ENCODE data around the gene KCNIP4. TPM values are rescaled to one million over a fixed set of nuclear protein-coding genes. Genes with fewer than 3 reads are reported as not detected.

Gene KCNIP4
- total and polyA plus RNA-seq, 2 of the 8 experiments (the other 6 are each of a cell fraction or from before 2014, with no cell fraction given) = 0.06 TPM; not detected in 1

- no peak overlapping the region for H2BK15ac ChIP-seq (ENCODE audit: low read length)
- H3K14ac ChIP-seq (ENCODE audit: insufficient read length) = no peak overlapping the region
- H3K79me2 ChIP-seq (ENCODE audit: control insufficient read depth in 1 of 2, insufficient read depth in 2 of 2, low read length in 2 of 2) = no peaks in the 10 kb centered on the region
- no peak overlapping the region for H3K4me3 ChIP-seq (ENCODE audit: extremely low read depth in 1 of 4, insufficient read depth in 2 of 4, low read depth in 3 of 4, low read length in 4 of 4)
- no peaks in the 10 kb centered on the region for H4K20me1 ChIP-seq (replicated peaks in 1 of 2; ENCODE audit: control insufficient read depth in 1 of 2, insufficient read depth in 2 of 2, low read length in 2 of 2)
- no peak overlapping the region for H2AK5ac ChIP-seq (ENCODE audit: low read depth, low read length)
- no peak for DNase-seq (ENCODE audit: low read depth in 1 of 2, low spot score in 2 of 2)
- no peaks in the 10 kb centered on the region for H3K36me3 ChIP-seq (ENCODE audit: control insufficient read depth in 2 of 4, insufficient read depth in 4 of 4, low read length in 3 of 4)
- no peak overlapping the region for H3K27ac ChIP-seq (ENCODE audit: low read depth, low read length)
- H4K91ac ChIP-seq (replicated peaks; ENCODE audit: insufficient read length, low read length) = no peak overlapping the region
- no peak overlapping the region for H4K5ac ChIP-seq (ENCODE audit: insufficient read length, low read depth, low read length)
- no peaks in the 10 kb centered on the region for H3K4me1 ChIP-seq (replicated peaks in 1 of 4; ENCODE audit: control insufficient read depth in 3 of 4, insufficient read depth in 4 of 4, low read length in 3 of 4)
- no peak overlapping the region for H3K4ac ChIP-seq (replicated peaks; ENCODE audit: insufficient read length, low read depth, low read length)
- no peak overlapping the region for H3K18ac ChIP-seq (ENCODE audit: extremely low read depth, low read length)
- no peak overlapping the region for H3K9ac ChIP-seq (replicated peaks in 1 of 4; ENCODE audit: extremely low read depth in 1 of 4, low read depth in 3 of 4, low read length in 3 of 4)
- no peak overlapping the region for H2BK120ac ChIP-seq (replicated peaks; ENCODE audit: low read depth, low read length)
- POLR2A ChIA-PET (ENCODE audit: partially characterized antibody) = no interaction called here
- no peak overlapping the region for H2BK12ac ChIP-seq (ENCODE audit: low read depth, low read length)
- H3K9me3 ChIP-seq (ENCODE audit: insufficient read depth in 2 of 2, low read depth in 1 of 2, low read length in 1 of 2) = no peaks in the 10 kb centered on the region
- 55% methylated on average over 2 of the region's 2 CpGs; no CpG with 5 or more reads in 1 of the 2 experiments for WGBS, 2 experiments (ENCODE audit: extremely low coverage in 1 of 2, insufficient coverage in 1 of 2, insufficient read length in 1 of 2, insufficient replicate concordance in 2 of 2, low coverage in 1 of 2, low lambda C conversion rate in 2 of 2, missing lambda C conversion rate in 1 of 2)
- CTCF ChIA-PET (ENCODE audit: partially characterized antibody) = no interaction called here
- no peaks in the 10 kb centered on the region for H3K23me2 ChIP-seq (ENCODE audit: low read depth, low read length)
- H3K4me2 ChIP-seq (ENCODE audit: insufficient read depth in 1 of 2, low read depth in 2 of 2, low read length in 2 of 2) = no peak overlapping the region
- H2BK5ac ChIP-seq (ENCODE audit: low read depth, low read length) = no peak overlapping the region
- no peaks in the 10 kb centered on the region for H3K27me3 ChIP-seq (replicated peaks in 1 of 4; ENCODE audit: control insufficient read depth in 3 of 4, extremely low read depth in 1 of 4, insufficient read depth in 3 of 4, low read length in 3 of 4)
- no peak overlapping the region for H2AFZ ChIP-seq (ENCODE audit: low read length)
- no peaks in the 10 kb centered on the region for H3K79me1 ChIP-seq (ENCODE audit: low read depth, low read length)
- no peak overlapping the region for H3K23ac ChIP-seq (ENCODE audit: insufficient read length)
- no peak for FAIRE-seq
- no peak overlapping the region for H2BK20ac ChIP-seq (ENCODE audit: low read length)
- no peak overlapping the region for H4K8ac ChIP-seq (ENCODE audit: extremely low read depth, insufficient read depth, low read length)
- H3K56ac ChIP-seq (replicated peaks; ENCODE audit: insufficient read length, low read depth, low read length) = no peak overlapping the region
- TF ChIP-seq POLR2AphosphoS5 (IDR thresholded peaks at IDR 0.05; ENCODE audit: low read depth, low read length) (no peak), KDM4A (IDR thresholded peaks at IDR 0.05; ENCODE audit: low read depth, low read length, severe bottlenecking) (no peak), CTBP2 (IDR thresholded peaks at IDR 0.05; ENCODE audit: borderline replicate concordance, insufficient read depth, insufficient read length, low read length) (no peak), RFX5 (IDR thresholded peaks at IDR 0.05; ENCODE audit: borderline replicate concordance, low read depth, low read length) (no peak), KDM1A (IDR thresholded peaks at IDR 0.05; ENCODE audit: borderline replicate concordance, low read length) (no peak), POLR2A (IDR thresholded peaks at IDR 0.05; ENCODE audit: control extremely low read depth in 1 of 2, low read depth in 2 of 2, low read length in 2 of 2) (no peak), TEAD4 (IDR thresholded peaks at IDR 0.05; ENCODE audit: low read depth, low read length) (no peak), SP1 (IDR thresholded peaks at IDR 0.05; ENCODE audit: low read depth, low read length) (no peak), GABPA (IDR thresholded peaks at IDR 0.05; ENCODE audit: borderline replicate concordance, insufficient read depth, low read length) (no peak), CBX8 (IDR thresholded peaks at IDR 0.05; ENCODE audit: borderline replicate concordance, low read depth, low read length) (no peak), SIX5 (IDR thresholded peaks at IDR 0.05; ENCODE audit: low read depth, low read length) (no peak), BCL11A (IDR thresholded peaks at IDR 0.05; ENCODE audit: low read depth in 2 of 2, low read length in 2 of 2) (no peak), ZNF274 (IDR thresholded peaks at IDR 0.05; ENCODE audit: borderline replicate concordance, extremely low read depth, low read length) (no peak)
- TF ChIP-seq, protein P1, sequence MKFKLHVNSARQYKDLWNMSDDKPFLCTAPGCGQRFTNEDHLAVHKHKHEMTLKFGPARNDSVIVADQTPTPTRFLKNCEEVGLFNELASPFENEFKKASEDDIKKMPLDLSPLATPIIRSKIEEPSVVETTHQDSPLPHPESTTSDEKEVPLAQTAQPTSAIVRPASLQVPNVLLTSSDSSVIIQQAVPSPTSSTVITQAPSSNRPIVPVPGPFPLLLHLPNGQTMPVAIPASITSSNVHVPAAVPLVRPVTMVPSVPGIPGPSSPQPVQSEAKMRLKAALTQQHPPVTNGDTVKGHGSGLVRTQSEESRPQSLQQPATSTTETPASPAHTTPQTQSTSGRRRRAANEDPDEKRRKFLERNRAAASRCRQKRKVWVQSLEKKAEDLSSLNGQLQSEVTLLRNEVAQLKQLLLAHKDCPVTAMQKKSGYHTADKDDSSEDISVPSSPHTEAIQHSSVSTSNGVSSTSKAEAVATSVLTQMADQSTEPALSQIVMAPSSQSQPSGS (IDR thresholded peaks at IDR 0.05; ENCODE audit: low read length) = no peak
These were observed 48.4 kb downstream of the KCNIP4 start for GRCh38 chr4:21900211-21900610.

Data from H1 (cell line).